H1 (cell line): ENCODE results near the gene MACF1. TPM values are rescaled to one million over a fixed set of nuclear protein-coding genes. Genes with fewer than 3 reads are reported as not detected.

Experiments
- PHF8 ChIP-seq: fragments of 200-600 bp; sonication (generic); conservative IDR thresholded peaks from 2 replicates; pipeline ENCODE4 v1.7.1; 2012; ENCODE audit warnings: low read depth, mild to moderate bottlenecking, inconsistent platforms, low read length, moderate library complexity
- SAP30 ChIP-seq: fragments of 300-600 bp; sonication (generic); IDR thresholded peaks from 2 replicates; pipeline ENCODE4 v1.7.1; 2012; ENCODE audit warnings: low read length, moderate library complexity, mild to moderate bottlenecking, inconsistent platforms; ENCODE audit not compliant: insufficient read depth, insufficient replicate concordance
- TAF1 ChIP-seq: IDR thresholded peaks from 2 replicates; pipeline ENCODE4 v1.6.1; 2011; ENCODE audit warnings: mild to moderate bottlenecking, low read depth, low read length
- polyA plus RNA-seq, 7 experiments: library from polyadenylated mRNA; depleted of rRNA in 3 of 7; stranded (reverse) in 5 of 7; unstranded in 2 of 7; fragments of >200 nt in 5 of 7; fragments of 200-250 nt in 2 of 7; gene quantifications; 1 replicate in 5 of 7; 2 replicates in 1 of 7; 4 replicates in 1 of 7; pipeline versions ENCODE4 v1.2.1 to v1.2.3, GENCODE V29; 2011 to 2013; ENCODE audit warnings: missing spikeins in 2 of 7, mixed read lengths in 2 of 7
- total RNA-seq: library from RNA; stranded (reverse); fragmentation: NEBNext Ultra II Directional; extraction: Animal tissue kit (Norgen Biotek cat#: 25700); gene quantifications from 2 replicates; pipeline ENCODE4 v1.2.1, GENCODE V29; 2021
- TF ChIP-seq, protein P1 (sequence below): IDR thresholded peaks from 2 replicates; pipeline ENCODE4 v1.6.1; 2012; ENCODE audit warnings: inconsistent platforms

The MACF1 gene
- total and polyA plus RNA-seq, 2 of the 8 experiments (the other 6 are each of a cell fraction or from before 2014, with no cell fraction given): 59.8 to 285 TPM

DNA sequence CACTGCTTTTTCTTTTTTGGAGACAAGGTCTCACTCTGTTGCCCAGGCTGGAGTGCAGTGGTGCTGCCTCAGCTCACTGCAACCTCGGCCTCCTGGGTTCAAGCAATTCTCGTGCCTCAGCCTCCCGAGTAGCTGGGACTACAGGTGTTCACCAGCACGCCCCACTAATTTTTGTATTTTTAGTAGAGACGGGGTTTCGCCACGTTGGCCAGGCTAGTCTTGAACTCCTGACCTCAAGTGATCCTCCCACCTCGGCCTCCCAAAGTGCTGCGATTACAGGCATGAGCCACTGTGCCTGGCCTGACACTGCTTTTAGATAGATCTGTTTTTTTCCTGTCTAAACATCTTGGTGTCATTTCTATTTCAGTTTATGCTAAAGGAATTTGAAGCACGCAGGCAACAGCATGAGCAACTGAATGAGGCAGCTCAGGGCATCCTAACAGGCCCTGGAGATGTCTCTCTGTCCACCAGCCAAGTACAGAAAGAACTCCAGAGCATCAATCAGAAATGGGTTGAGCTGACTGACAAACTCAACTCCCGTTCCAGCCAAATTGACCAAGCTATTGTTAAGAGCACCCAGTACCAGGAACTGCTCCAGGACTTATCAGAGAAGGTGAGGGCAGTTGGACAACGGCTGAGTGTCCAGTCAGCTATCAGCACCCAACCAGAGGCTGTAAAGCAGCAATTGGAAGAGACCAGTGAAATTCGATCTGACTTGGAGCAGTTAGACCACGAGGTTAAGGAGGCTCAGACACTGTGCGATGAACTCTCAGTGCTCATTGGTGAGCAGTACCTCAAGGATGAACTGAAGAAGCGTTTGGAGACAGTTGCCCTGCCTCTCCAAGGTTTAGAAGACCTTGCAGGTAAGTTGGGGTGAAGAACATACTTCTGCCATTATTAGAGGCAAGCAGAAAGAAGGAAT, 180.8 kb downstream of the MACF1 start (continued):
- TF ChIP-seq PHF8: no peak
- TF ChIP-seq, protein P1, sequence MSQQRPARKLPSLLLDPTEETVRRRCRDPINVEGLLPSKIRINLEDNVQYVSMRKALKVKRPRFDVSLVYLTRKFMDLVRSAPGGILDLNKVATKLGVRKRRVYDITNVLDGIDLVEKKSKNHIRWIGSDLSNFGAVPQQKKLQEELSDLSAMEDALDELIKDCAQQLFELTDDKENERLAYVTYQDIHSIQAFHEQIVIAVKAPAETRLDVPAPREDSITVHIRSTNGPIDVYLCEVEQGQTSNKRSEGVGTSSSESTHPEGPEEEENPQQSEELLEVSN: no peak
- no peak for TF ChIP-seq SAP30
- no peak for TF ChIP-seq TAF1
